HG03469 (cell line): ENCODE results near the gene HHIPL1.

Source experiments
- ATAC-seq: cut with Tn5 transposase; IDR thresholded peaks from one replicate; pipeline ENCODE4 v1.9.1; 2021; ENCODE audit warnings: mild to moderate bottlenecking, moderate library complexity, moderate number of reproducible peaks; ENCODE audit not compliant: unreplicated experiment

HHIPL1 gene

GRCh38 chr14:99673305-99674063 lies 28.6 kb downstream of the HHIPL1 start:
- no peak for ATAC-seq

GRCh38 chr14:99674064-99674650 lies 29.2 kb downstream of the HHIPL1 start:
- ATAC-seq, result no peak

- ATAC-seq, result no peak
These were observed 29.9 kb downstream of the HHIPL1 start for GRCh38 chr14:99674776-99675381.

- no peak for ATAC-seq
These were observed 30.5 kb downstream of the HHIPL1 start for GRCh38 chr14:99675382-99675835.

- no peak for ATAC-seq
These were observed 31.0 kb downstream of the HHIPL1 start for GRCh38 chr14:99675951-99676350.

GRCh38 chr14:99676657-99677056 lies 31.7 kb downstream of the HHIPL1 start:
- no peak for ATAC-seq

GRCh38 chr14:99677231-99678140 lies 32.6 kb downstream of the HHIPL1 start:
- ATAC-seq, result no peak

- ATAC-seq, result no peak
These were observed 33.3 kb downstream of the HHIPL1 start for GRCh38 chr14:99678198-99678597.

GRCh38 chr14:99679111-99679510 lies 34.2 kb downstream of the HHIPL1 start:
- ATAC-seq, result no peak

- ATAC-seq, result no peak
These were observed 34.6 kb downstream of the HHIPL1 start for GRCh38 chr14:99679543-99679942.

GRCh38 chr14:99679996-99680395 lies 35.1 kb downstream of the HHIPL1 start:
- no peak for ATAC-seq

GRCh38 chr14:99681101-99681831 lies 36.3 kb downstream of the HHIPL1 start:
- ATAC-seq, result no peak

- no peak for ATAC-seq
These were observed 36.9 kb downstream of the HHIPL1 start for GRCh38 chr14:99681832-99682148.

GRCh38 chr14:99682809-99683618 lies 38.1 kb downstream of the HHIPL1 start:
- peak; percentile 38 for ATAC-seq

- peak; percentile 79 for ATAC-seq
These were observed 38.9 kb downstream of the HHIPL1 start, which contains the start of gene CYP46A1 for GRCh38 chr14:99683619-99684409. CYP46A1 (plus strand) TSS chr14:99684298; CDS start chr14:99684418, 120 bp downstream.

- ATAC-seq, result peak; percentile 23
These were observed 39.5 kb downstream of the HHIPL1 start for GRCh38 chr14:99684410-99684934.

GRCh38 chr14:99685151-99685591 lies 40.2 kb downstream of the HHIPL1 start:
- no peak for ATAC-seq

GRCh38 chr14:99685596-99685995 lies 40.7 kb downstream of the HHIPL1 start:
- no peak for ATAC-seq
